Esophagus muscularis mucosa (tissue), 3 donors: ENCODE data around the gene MUC20.

Source experiments
- CTCF ChIP-seq, 3 experiments: fragments of 200-600 bp in 2 of 3; fragments of 450-650 bp in 1 of 3; sonication (generic) in 2 of 3; IDR thresholded peaks; one replicate each; pipeline ENCODE4 v1.5.1; 2017 to 2019; ENCODE audit warnings: antibody characterized with exemption in 3 of 3, mild to moderate bottlenecking in 2 of 3, moderate library complexity in 1 of 3
- POLR2AphosphoS5 ChIP-seq, 2 donors: sonication (generic); formaldehyde crosslinking; IDR thresholded peaks; one replicate each; pipeline ENCODE4 v1.6.1; 2017; ENCODE audit warnings: antibody characterized with exemption in 2 of 2

DNA sequence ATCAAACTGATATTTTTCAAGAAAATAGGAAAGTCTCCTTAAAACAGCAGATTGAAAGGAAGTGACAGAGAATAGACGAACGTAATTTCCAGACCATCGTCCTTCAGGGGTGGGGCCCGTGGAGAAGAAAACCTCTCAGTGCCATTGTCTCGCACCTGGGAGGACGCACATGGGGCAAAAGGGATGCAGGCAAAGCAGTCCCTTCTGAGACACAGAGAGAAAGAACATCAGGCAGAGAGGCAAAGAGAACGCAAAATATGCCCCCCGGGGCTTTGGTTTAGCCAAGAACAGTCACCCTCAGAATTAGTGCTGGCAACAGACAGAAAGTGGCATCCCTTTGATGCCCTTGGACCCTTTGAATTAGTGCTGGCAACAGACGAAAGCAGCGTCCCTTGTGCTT is 37.0 kb downstream of the MUC20 start:
- TF ChIP-seq POLR2AphosphoS5 (IDR thresholded peaks at IDR 0.05) (no peak), CTCF (IDR thresholded peaks at IDR 0.05) (no peak)
